D721Med (cell line): ENCODE results near the gene DMXL1.

Experiments
- DNase-seq: peaks from one replicate; pipeline ENCODE4 v3.0.0; 2011; ENCODE audit warnings: low spot score; ENCODE audit not compliant: insufficient read length
- FAIRE-seq: peaks from 2 replicates; lab custom pipeline; 2011; peaks lifted over from hg19 to GRCh38; lab: Jason Lieb, UNC
- TF ChIP-seq, protein P1 (sequence below): IDR thresholded peaks from 2 replicates; pipeline ENCODE4 v1.5.1; 2012; ENCODE audit warnings: mild to moderate bottlenecking, control low read depth; ENCODE audit not compliant: insufficient read depth; ENCODE audit errors: missing control alignments

DMXL1 gene

DNA sequence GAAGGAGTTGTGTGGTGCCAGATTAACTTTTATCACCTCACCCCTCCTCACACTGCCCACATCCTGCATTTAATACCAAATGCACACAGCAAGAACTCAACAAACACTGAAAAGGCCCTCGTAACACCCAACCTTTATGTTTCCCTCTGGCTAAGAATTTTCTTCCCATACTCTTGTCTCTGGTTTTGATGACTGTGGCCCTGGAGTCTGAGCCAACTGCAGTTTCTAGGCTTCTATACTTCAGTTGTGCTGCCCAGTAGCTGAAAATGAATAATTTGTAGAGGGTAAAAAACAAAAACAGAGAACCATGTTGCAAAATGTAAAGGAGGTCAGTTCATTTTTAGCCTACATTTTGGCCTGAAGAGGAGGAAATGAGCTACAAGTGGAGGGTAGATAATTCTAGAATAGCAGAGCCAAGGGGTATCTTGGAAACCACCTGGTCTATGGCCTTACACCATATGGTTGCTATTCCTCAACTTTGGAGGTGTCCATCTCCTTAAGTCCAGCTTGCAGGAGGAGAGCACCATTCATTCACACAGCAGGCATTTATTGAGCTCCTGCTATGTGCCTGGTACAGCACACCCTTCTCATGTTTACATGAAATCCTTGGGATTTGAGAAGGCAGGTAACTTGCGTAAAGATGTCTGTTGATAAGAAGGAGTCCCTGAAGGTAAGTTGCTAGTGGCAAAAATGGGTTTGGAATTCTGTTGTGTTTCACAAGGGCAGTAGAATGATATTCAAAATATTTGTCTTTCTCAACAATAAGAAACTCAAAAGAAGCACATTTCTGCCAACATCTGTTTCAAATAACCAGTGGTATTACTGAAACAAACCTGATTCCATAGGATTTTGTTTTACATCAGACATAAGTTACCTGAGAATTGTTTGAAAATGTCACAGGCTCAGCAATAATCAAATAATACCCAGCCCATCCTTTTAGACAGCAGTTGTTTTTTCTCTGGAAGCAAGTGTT, 201.2 kb downstream of the DMXL1 start:
- TF ChIP-seq, protein P1, sequence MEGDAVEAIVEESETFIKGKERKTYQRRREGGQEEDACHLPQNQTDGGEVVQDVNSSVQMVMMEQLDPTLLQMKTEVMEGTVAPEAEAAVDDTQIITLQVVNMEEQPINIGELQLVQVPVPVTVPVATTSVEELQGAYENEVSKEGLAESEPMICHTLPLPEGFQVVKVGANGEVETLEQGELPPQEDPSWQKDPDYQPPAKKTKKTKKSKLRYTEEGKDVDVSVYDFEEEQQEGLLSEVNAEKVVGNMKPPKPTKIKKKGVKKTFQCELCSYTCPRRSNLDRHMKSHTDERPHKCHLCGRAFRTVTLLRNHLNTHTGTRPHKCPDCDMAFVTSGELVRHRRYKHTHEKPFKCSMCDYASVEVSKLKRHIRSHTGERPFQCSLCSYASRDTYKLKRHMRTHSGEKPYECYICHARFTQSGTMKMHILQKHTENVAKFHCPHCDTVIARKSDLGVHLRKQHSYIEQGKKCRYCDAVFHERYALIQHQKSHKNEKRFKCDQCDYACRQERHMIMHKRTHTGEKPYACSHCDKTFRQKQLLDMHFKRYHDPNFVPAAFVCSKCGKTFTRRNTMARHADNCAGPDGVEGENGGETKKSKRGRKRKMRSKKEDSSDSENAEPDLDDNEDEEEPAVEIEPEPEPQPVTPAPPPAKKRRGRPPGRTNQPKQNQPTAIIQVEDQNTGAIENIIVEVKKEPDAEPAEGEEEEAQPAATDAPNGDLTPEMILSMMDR = no peak
- DNase-seq (no peak), FAIRE-seq (peak; percentile 11)

DNA sequence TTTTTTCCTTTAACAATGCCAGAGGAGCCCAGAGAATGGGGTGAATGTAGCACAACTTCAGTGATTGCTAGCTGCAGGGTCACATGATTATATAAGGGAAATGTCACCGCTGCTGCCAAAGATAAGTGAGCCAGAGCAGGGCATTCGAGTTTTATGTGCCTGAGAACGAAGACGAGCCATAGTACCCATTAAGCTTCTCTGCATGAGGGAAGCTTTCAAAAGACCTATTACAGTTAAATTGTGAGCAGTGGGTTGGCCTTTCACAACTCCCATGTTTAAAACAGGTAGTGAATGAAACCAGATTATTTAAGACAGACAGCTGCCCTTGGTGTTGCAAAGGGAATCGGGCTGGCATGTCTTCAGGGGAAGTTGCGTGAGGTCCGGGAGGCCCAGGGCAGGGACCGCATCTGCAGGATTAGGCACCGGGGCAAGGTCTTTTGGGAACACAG, 202.5 kb downstream of the DMXL1 start:
- no peak for FAIRE-seq
- TF ChIP-seq, protein P1 = no peak

DNA sequence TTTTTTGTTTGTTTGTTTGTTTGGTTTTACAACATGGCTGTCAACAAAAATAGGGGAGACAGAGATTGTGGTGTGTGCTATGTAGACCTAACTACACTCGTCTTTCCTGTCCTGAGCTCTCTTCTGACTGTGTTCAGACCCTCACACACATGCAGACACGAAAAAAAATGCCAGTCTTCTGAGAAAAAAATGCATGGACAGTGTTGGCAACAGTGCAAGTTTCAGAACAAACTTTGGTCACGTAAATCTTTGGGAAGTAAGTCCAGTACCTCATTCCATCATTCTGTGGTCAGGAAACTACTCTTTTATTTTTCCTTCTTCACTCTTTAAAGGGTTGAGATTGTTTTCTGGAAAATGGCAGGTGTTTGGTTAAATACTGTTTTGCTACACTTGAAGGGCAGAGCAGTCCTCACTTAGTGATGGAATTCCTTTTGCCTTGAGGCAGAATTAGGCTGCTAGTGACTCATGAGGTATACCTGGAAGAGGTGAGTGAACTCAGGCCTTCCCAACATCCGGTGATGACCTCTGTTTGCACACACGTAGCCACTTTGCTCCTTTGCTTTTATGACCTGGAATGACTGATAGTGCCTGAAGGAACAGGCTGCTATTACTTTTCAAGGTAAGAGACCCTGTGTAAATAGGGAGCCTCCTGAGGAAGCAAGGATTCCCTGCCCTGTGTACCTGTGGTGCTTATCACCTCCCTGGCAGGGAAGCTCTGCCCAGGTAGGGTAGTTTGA, 203.3 kb downstream of the DMXL1 start:
- TF ChIP-seq, protein P1 = no peak
- FAIRE-seq = no peak
- DNase-seq = no peak

More for the DNA sequence above, 202.5 kb downstream of the DMXL1 start:
- no peak for DNase-seq

DNA sequence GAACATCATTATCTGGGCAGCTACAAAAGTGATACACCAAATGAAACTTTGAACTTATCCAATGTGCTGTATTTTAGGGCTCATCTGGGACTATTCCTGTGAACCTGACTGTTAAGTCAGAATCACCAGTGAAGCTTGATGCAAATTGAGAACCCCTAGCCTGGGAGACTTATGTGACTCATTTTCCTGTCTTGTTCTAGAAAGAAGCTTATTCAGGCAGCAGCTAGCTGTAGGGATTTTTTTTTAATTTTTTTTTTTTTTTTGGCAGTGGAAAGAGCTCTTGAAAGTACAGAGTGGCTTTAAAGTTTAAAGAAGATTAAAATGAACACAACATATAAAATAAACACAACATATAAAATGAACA, 203.9 kb downstream of the DMXL1 start:
- FAIRE-seq (no peak), DNase-seq (no peak)
- TF ChIP-seq, protein P1 = no peak

DNA sequence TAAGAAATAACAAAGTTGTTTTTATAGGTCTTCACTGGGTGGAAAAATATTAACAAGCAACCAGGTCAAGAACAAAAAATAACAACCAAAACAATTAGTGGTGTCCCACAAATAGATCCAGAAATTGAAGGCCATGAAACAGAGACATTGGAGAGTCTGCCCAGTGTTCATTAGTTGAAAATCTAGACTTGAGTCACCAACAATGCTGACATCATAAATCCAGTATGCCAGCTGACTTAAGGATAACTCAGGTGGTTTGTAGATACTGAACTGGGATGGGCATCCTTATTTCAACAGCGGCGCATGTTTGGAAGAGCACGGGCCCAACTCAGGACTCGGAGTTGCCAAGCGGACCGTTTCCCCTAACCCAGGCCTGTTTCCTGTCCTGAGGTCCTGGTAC, 204.3 kb downstream of the DMXL1 start:
- TF ChIP-seq, protein P1 = no peak
- FAIRE-seq (no peak), DNase-seq (no peak)

DNA sequence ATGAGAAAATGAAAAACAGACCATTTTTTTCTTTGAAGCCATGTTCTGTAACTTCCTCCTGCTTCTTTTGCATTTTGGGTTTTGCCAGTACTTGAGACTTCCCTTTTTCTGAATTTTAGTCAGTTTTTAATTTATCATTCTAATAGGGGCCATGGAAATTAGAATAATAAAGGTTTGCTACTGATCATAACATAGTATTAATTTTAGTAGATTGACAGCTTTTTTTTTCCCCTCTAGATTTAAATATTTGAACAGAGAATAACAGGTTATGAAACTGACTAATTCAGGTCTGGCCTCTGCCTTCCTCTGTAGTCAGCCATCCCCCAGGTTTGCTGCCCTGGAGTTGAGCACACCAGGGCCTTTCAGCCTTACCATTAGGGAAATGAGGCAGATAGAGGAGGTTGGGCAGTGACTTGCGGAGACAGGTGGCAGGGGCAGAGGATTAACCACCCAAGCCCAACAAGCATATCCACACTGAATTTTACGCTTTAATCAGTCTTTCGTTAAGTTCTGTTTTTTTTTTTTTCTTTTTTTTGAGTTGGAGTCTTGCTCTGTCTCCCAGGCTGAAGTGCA, 204.8 kb downstream of the DMXL1 start:
- TF ChIP-seq, protein P1 = no peak
- FAIRE-seq (no peak), DNase-seq (no peak)
